GM12865 (cell line): ENCODE data around the gene UBR1.
A peak's percentile ranks its signal among the peaks of the same experiment; 100 is the strongest.
"Not testable (repeated sequence)": the region's sequence is repeated elsewhere in the genome, so short reads cannot be mapped to it uniquely, and the experiment has no call there.

Experiments
- DNase-seq: peaks from one replicate; pipeline ENCODE4 v3.0.0; 2010; ENCODE audit warnings: low read depth
- H3K4me3 ChIP-seq: 2 replicates; pipeline ENCODE4 v1.5.1; 2011; ENCODE audit warnings: mild to moderate bottlenecking, low read depth, low read length, control low read depth
- CTCF ChIP-seq: IDR thresholded peaks from 2 replicates; pipeline ENCODE4 v1.5.1; 2011; ENCODE audit warnings: low read length, control low read depth, low read depth, inconsistent platforms; ENCODE audit not compliant: insufficient read depth; ENCODE audit errors: missing control alignments

Gene UBR1

GRCh38 chr15:42915654-42916315 is 190.1 kb downstream of the UBR1 start:
- no peak for TF ChIP-seq CTCF
- no peak for DNase-seq
- no peak overlapping the region for H3K4me3 ChIP-seq

GRCh38 chr15:42914728-42915497 is 190.9 kb downstream of the UBR1 start:
- no peak for TF ChIP-seq CTCF
- DNase-seq: peak; percentile 43
- no peak overlapping the region for H3K4me3 ChIP-seq

GRCh38 chr15:42911058-42911592 is 194.7 kb downstream of the UBR1 start:
- no peak overlapping the region for H3K4me3 ChIP-seq
- DNase-seq: no peak
- TF ChIP-seq CTCF: no peak

- DNase-seq: no peak
- no peak overlapping the region for H3K4me3 ChIP-seq
- TF ChIP-seq CTCF: no peak
Observed at GRCh38 chr15:42908538-42908937, 197.3 kb downstream of the UBR1 start.

GRCh38 chr15:42903388-42904324 is 202.2 kb downstream of the UBR1 start:
- DNase-seq: peak; percentile 10
- TF ChIP-seq CTCF: no peak

GRCh38 chr15:42893911-42894310 is 211.9 kb downstream of the UBR1 start:
- not testable (repeated sequence) for H3K4me3 ChIP-seq, DNase-seq

More at GRCh38 chr15:42903388-42904324, 202.2 kb downstream of the UBR1 start:
- no peak overlapping the region for H3K4me3 ChIP-seq
